ENCODE results near the gene PGBD5.

The PGBD5 gene

GRCh38 chr1:230376296-230376695 lies 49.8 kb downstream of the PGBD5 start:
- DNase-seq (ENCODE audit: low read depth): no peak

DNA sequence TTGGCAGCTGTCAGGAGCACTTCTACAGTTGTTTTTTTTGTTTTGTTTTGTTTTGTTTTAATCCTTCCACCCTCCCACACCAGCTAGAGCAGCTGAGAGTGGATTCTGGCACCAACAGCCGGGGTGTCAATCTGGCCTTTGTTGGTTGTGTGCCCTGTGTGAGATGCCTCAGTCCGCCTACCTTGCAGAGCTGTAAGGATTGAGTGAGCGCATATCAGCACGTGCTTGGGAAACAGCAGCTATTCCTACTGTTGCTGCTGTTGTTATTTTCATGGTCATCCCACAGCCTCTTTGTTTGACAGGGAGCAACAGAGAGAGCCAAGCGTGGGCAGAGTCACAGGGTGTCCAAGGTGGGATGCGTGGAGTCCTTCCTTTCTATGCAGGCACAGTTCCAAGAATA lies 50.4 kb downstream of the PGBD5 start:
- DNase-seq (ENCODE audit: low read depth): no peak

GRCh38 chr1:230375147-230375546 lies 51.0 kb downstream of the PGBD5 start:
- no peak for DNase-seq (ENCODE audit: low read depth)

GRCh38 chr1:230371923-230372703 lies 54.0 kb downstream of the PGBD5 start:
- no peak for DNase-seq (ENCODE audit: low read depth)

DNA sequence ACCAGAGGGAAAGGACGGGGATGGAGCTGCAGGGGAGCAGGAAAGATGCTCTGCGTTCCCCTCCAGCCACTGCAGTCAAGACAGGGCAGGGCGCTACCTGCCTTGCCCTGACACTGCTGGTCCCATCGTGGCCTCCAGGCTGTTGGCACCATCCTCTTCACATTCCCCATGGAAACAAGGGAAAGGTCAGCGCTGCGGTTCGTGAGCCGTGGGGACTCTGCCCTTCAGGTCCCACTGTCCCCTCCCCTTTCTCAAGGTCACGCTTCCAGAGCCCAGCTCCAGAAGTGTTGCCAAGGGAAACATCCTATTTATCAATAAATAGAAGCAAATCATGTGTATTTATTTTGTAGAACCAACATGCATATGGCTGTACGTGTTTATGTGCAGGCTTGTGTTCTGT lies 56.0 kb downstream of the PGBD5 start:
- no peak for DNase-seq (ENCODE audit: low read depth)

DNA sequence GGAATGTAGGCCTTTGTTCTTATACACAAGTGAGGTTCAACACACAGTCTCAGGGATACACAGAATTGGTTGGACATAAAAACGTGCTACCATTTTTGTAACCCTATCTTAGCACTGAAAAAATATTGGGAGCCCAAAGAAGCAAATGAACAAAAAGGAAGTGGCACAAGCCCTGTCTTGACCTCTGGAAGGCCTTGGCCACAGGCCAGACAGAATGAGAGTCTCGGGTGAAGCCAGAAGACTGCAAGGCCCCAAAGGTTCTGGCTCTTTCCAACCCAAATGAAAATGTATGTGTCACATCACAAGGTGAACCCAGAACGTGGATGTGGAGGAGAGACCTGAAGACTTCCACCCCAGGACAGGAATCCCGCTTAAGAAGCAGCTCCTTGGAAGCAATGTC lies 57.3 kb downstream of the PGBD5 start:
- DNase-seq (ENCODE audit: low read depth): no peak

GRCh38 chr1:230368363-230368762 lies 57.8 kb downstream of the PGBD5 start:
- DNase-seq (ENCODE audit: low read depth): no peak

DNA sequence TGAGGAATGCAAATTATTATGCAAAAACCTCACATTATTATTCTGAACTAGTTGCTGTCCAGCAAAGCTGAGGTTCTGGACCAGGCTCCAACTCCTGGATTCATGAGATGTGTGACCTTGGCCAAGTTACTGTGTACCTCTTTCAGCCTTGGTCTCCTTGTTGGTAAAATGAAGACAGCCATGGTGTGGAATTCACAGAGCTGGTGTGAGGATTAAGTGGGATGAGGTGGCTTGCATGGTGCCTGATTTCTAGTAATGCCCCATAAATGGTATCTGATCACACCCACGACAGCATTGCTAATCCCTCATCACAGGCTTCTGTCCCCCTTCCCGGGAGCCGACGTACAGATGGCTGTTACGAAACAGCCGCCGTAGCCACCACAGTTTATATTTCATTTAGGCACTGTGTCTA lies 59.6 kb downstream of the PGBD5 start:
- DNase-seq (ENCODE audit: low read depth): no peak

GRCh38 chr1:230365723-230366307 lies 60.3 kb downstream of the PGBD5 start:
- no peak for DNase-seq (ENCODE audit: low read depth)

GRCh38 chr1:230362949-230363348 lies 63.2 kb downstream of the PGBD5 start:
- DNase-seq (ENCODE audit: low read depth): no peak

GRCh38 chr1:230361941-230362340 lies 64.2 kb downstream of the PGBD5 start:
- no peak for DNase-seq (ENCODE audit: low read depth)

DNA sequence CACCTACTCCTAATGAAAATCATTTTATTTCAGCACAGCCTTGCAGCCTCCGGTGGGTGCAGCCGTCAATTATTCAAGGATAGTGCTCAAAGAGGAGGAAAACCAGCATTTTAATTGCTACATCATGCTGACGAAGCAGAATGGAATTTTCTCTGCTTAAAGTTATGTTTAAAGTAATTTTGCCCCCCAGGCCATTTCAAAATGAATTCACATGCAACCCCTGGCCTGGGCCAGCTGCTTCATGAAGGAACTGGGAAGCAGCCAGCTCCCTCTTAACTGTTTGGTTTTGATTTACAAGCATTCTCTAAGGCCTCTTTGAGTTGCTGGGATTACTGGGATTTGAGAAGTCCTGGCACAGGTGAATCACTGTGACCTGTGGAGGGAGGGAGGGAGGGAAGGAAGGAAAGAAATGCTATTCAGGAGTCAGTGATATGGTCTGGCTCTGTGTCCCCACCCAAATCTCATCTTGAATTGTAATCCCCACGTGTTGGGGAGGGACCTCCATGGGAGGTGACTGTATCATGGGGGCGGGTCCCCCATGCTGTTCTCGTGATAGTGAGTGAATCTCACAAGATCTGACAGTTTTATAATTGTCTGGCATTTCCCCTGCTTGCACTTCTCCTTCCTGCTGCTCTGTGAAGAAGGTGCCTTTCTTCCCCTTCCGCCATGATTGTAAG lies 66.0 kb downstream of the PGBD5 start:
- DNase-seq (ENCODE audit: low read depth): no peak

- DNase-seq (ENCODE audit: low read depth): no peak
Observed at GRCh38 chr1:230356869-230357794, 69.0 kb downstream of the PGBD5 start.

GRCh38 chr1:230356190-230356589 lies 69.9 kb downstream of the PGBD5 start:
- no peak for DNase-seq (ENCODE audit: low read depth)

- no peak for DNase-seq (ENCODE audit: low read depth)
Observed at GRCh38 chr1:230355594-230355993, 70.5 kb downstream of the PGBD5 start.

DNA sequence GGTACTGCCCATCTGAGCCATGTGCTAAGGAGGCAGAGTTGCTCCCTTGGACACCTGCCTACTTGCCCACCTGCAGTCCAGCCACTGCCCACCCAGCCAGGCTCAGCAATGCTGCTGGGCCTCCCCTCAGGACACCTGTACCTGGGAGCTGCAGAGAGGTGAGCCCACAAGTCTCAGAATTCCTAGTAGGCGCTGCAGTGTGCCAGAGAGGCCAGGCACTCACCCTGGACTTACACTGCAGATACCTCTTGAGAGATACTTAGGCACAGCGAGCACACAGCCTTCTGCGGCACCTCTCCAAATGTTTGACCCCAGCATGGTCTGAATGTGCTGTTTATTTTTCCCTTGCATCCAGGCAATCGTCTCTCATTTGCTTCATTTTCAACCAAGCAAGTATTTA lies 71.0 kb downstream of the PGBD5 start:
- no peak for DNase-seq (ENCODE audit: low read depth)

DNA sequence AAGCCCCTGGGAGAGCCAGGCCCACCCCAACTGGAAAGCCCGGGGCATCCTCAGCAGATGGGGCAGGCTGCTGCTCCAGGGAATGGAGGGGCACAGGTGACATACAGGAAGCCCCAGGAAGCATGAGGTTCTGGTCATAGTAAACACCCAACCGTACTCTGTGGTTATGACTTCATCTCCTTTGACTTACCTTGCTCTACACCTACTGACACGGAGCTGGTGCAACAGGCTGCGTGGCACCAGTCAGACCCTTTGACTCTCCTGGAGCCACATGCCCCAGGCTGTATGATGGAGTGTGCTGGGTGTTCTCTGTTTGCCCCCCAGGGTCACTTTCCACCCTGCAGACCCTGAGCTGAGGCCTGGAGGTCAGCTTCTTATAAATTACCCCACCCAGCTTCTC lies 72.1 kb downstream of the PGBD5 start:
- no peak for DNase-seq (ENCODE audit: low read depth)

DNA sequence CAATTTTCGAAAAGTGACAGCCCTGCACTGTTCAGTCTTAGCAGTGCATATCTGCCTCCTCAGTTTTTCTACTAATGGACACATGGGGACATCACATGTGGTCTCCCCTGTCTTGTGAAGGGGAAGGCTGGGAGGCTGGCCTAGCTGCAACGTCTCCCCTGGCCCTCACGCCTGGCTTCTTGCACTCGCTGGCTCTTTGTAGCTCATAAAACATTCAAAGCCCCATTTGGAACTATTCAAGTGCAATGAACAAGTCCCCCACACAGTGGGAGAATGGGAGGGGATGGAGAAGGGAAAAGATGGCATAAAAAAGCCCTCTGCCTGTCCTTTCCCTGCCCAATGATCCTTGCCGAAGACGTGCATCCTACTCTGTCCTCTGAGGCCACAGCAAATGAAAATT lies 73.6 kb downstream of the PGBD5 start:
- DNase-seq (ENCODE audit: low read depth): no peak

- no peak for DNase-seq (ENCODE audit: low read depth)
Observed at GRCh38 chr1:230351983-230352382, 74.1 kb downstream of the PGBD5 start.

DNA sequence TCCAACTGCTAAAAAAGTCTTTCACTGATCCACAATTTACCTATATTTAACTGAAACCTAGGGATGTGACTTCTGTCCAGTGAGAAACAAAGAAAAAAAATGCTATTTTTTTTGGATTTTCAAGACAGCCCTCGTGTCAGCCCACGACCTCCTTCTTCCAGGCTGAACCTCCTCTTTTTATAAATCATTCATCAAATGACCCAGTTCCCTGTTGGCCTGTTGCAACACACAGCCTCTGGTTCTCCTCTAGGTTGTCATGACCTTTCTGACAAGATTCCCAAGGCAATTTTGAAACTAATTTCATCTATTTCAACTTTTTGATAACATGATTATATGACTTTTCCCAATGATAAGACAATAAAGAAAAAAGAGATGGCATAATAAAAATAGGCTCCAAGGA lies 74.6 kb downstream of the PGBD5 start:
- no peak for DNase-seq (ENCODE audit: low read depth)

DNA sequence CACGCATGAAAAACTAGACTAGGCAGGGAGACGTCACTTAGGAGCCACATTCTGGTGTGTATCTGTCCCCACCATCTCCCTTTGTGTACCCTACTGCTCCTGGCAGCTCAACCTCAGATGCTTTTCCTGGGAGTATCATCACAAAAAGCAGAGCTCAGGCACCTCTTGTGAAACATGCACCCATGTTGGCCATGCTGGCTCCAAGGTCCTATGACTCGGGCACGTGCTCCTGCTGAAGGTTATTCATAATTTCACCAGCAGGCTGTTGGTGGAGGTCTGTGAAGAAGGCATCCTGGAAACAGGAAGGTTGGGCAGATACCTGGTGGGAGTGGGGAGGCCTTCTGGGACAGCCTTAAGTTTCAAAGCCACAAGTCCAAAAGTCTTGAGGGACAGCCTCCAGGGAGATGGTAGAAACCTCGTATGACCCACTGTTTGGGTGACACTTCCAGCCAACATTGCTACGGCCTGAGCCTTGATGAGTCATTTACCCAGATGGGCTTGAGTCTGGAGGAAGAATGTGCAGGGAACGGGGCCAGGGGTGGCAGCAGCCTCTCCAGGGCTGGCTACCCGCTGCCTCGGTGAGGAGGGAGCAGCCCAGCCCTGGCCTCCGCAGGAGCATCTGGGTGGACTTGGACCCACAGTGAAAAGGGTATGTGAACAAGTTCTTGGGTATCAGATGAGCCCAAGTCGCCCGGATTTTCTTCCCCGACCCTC lies 75.8 kb downstream of the PGBD5 start:
- DNase-seq (ENCODE audit: low read depth): no peak

DNA sequence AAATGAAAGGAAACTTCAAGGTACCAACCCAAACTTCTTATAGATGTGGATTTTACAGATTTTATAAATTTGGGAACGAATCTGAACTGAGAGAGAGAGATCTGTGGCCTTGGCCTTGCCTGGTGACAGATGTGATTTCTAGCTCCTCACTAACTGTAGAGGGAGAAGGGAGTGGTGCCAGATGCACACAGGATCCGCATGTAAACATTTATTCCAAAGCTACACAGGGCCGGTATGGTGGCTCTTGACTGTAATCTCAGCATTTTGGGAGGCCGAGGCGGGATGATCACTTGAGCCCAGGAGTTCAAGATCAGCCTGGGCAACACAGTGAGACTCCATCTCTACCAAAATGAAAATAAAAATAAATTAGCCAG lies 77.1 kb downstream of the PGBD5 start:
- no peak for DNase-seq (ENCODE audit: low read depth)
